CD4-positive, alpha-beta T cell (primary cell): Measurements from ENCODE around the gene NCKIPSD. TPM values are rescaled to one million over a fixed set of nuclear protein-coding genes. Genes with fewer than 3 reads are reported as not detected.

Experiments used
- ATAC-seq: fragments of 200-7000 bp; cut with Tn5 transposase; one replicate; pipeline ENCODE4 v1.10.0; 2022; ENCODE audit warnings: mild to moderate bottlenecking; ENCODE audit not compliant: poor library complexity
- CTCF ChIA-PET: fragments of 350-600 bp; sonication (Branson Sonifier 250); formaldehyde crosslinking; loops from one replicate; lab custom pipeline; 2021; ENCODE audit warnings: antibody characterized with exemption, inconsistent platforms; lab: Charles Lee
- POLR2A ChIA-PET: fragments of 350-600 bp; sonication (Branson Sonifier 250); formaldehyde crosslinking; loops from one replicate; lab custom pipeline; 2021; ENCODE audit warnings: antibody characterized with exemption, inconsistent platforms; lab: Charles Lee
- DNase-seq, 14 experiments: peaks; one replicate each; pipeline ENCODE4 v3.0.0-alpha.2; 2013 to 2020; ENCODE audit warnings: mixed read lengths in 2 of 14
- H3K27ac ChIP-seq, 2 donors: one replicate each; pipeline versions ENCODE4 v1.5.1 to v1.7.0; 2013; ENCODE audit warnings: low read length in 2 of 2, low read depth in 1 of 2, mild to moderate bottlenecking in 1 of 2
- H3K27me3 ChIP-seq, 2 experiments: 1 replicate in 1 of 2; 2 replicates in 1 of 2; pipeline versions ENCODE4 v1.6.1 to v1.7.0; 2013; ENCODE audit warnings: low read length in 2 of 2, control low read depth in 1 of 2, mild to moderate bottlenecking in 1 of 2, moderate library complexity in 1 of 2; ENCODE audit not compliant: insufficient read depth in 2 of 2, control insufficient read depth in 1 of 2
- H3K36me3 ChIP-seq: one replicate; pipeline ENCODE4 v1.6.1; 2013; ENCODE audit warnings: low read length, control low read depth; ENCODE audit not compliant: insufficient read depth
- H3K4me1 ChIP-seq: one replicate; pipeline ENCODE4 v1.6.1; 2013; ENCODE audit warnings: low read length, control low read depth; ENCODE audit not compliant: insufficient read depth
- H3K4me3 ChIP-seq: one replicate; pipeline ENCODE4 v1.5.1; 2013; ENCODE audit warnings: mild to moderate bottlenecking, low read length, moderate library complexity
- H3K9me3 ChIP-seq, 2 experiments: 1 replicate in 1 of 2; 2 replicates in 1 of 2; pipeline versions ENCODE4 v1.6.1 to v1.7.0; 2013; ENCODE audit warnings: low read length in 2 of 2, mild to moderate bottlenecking in 2 of 2, control low read depth in 1 of 2, moderate library complexity in 1 of 2; ENCODE audit not compliant: control insufficient read depth in 1 of 2, insufficient read depth in 1 of 2
- H3K27ac Mint-ChIP-seq: one replicate; pipeline ENCODE4 v1.8.0; 2020; ENCODE audit warnings: mixed read lengths
- H3K27me3 Mint-ChIP-seq: one replicate; pipeline ENCODE4 v1.8.0; 2021; ENCODE audit warnings: mixed read lengths
- H3K36me3 Mint-ChIP-seq: one replicate; pipeline ENCODE4 v1.8.0; 2021; ENCODE audit warnings: low read depth, mixed read lengths
- H3K4me1 Mint-ChIP-seq: one replicate; pipeline ENCODE4 v1.8.0; 2021; ENCODE audit warnings: low read depth, mixed read lengths
- H3K4me3 Mint-ChIP-seq: one replicate; pipeline ENCODE4 v1.8.0; 2020; ENCODE audit warnings: mild to moderate bottlenecking, mixed read lengths
- H3K9me3 Mint-ChIP-seq: one replicate; pipeline ENCODE4 v1.8.0; 2020; ENCODE audit warnings: mixed read lengths
- intact Hi-C, 2 experiments: fragments of 100-400 bp; cut with DNase I in 1 of 2; cut with micrococcal nuclease in 1 of 2; formaldehyde crosslinking; loops; one replicate each; pipeline versions ENCODE4 v1.15.1 to v1.9.0; 2023 to 2025; cut with DNase I, micrococcal nuclease
- total RNA-seq, 174 experiments: library from RNA in 2 of 174; stranded (reverse) in 2 of 174; gene quantifications; one replicate each; pipeline ENCODE4 v1.2.3 and lab custom pipeline; 2021 to 2026
- TF ChIP-seq, protein P1 (sequence below): fragments of 200-600 bp; IDR thresholded peaks from one replicate; pipeline ENCODE4 v1.8.0; 2022; ENCODE audit warnings: antibody characterized with exemption, mild to moderate bottlenecking

Gene NCKIPSD
- total RNA-seq, 2 experiments from 2014 or later, result 9.7 to 10.8 TPM

DNA sequence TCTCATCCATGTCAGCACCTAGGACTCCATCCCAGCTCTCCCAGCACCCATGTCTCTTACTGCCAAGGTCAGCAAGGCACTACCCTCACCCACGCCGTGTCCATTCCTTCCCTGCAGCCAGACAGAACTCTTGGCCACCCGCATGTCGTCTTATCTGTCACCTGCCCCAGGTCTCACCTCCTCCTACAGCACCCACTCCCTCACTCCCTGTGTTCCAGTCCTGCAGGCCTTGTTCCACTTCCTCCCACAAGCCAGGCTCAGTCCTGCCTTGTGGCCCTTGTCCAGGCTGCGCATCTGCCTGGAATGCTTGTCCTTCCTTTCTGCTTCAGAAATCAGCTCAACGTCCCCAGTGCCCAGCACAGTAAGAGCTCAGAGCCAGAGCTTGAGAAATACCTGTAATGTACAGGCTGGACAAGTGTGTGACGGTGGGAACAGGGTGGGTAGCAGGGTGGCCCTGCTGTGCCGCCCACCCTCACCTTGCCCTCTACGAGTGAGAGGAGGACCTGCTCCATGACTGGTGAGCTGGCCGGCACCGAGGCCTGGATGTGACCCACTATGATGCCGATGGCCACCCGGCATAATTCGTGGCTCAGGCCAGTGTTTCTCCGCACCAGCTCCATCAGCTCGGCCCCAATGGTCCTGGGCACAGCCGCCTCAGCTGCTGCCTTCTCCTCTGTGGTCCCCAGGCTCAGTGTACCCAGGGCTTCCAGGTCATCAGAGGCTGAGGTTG, 4.7 kb downstream of the NCKIPSD start:
- POLR2A ChIA-PET, result no interaction called here
- TF ChIP-seq, protein P1, sequence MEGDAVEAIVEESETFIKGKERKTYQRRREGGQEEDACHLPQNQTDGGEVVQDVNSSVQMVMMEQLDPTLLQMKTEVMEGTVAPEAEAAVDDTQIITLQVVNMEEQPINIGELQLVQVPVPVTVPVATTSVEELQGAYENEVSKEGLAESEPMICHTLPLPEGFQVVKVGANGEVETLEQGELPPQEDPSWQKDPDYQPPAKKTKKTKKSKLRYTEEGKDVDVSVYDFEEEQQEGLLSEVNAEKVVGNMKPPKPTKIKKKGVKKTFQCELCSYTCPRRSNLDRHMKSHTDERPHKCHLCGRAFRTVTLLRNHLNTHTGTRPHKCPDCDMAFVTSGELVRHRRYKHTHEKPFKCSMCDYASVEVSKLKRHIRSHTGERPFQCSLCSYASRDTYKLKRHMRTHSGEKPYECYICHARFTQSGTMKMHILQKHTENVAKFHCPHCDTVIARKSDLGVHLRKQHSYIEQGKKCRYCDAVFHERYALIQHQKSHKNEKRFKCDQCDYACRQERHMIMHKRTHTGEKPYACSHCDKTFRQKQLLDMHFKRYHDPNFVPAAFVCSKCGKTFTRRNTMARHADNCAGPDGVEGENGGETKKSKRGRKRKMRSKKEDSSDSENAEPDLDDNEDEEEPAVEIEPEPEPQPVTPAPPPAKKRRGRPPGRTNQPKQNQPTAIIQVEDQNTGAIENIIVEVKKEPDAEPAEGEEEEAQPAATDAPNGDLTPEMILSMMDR, result no peak
- H3K9me3 Mint-ChIP-seq, result no peaks in the 10 kb centered on the region
- ATAC-seq (no peak), DNase-seq (peak in 1 of 14 experiments; percentile 15)
- H3K4me1 ChIP-seq, result peaks cover 31% of the 10 kb centered on the region
- no peaks in the 10 kb centered on the region for H3K9me3 ChIP-seq
- H3K4me3 ChIP-seq, result no peak overlapping the region
- H3K4me3 Mint-ChIP-seq, result peak overlapping the region; percentile 42
- H3K36me3 ChIP-seq, result peaks cover 46% of the 10 kb centered on the region
- H3K27me3 Mint-ChIP-seq, result no peaks in the 10 kb centered on the region
- intact Hi-C loops, result loop anchor here (10.0 kb wide), 2 partner anchors 1166 to 1824 kb away; partner anchors contain the start of genes CACNA2D2 (in 1 of the 2) and ELP6 (in 1 of the 2)
- H3K27ac Mint-ChIP-seq, result no peak overlapping the region
- no peak overlapping the region for H3K27ac ChIP-seq
- peaks cover 43% of the 10 kb centered on the region for H3K4me1 Mint-ChIP-seq
- CTCF ChIA-PET, result no interaction called here
- no peaks in the 10 kb centered on the region for H3K27me3 ChIP-seq
- peaks cover 59% of the 10 kb centered on the region for H3K36me3 Mint-ChIP-seq

DNA sequence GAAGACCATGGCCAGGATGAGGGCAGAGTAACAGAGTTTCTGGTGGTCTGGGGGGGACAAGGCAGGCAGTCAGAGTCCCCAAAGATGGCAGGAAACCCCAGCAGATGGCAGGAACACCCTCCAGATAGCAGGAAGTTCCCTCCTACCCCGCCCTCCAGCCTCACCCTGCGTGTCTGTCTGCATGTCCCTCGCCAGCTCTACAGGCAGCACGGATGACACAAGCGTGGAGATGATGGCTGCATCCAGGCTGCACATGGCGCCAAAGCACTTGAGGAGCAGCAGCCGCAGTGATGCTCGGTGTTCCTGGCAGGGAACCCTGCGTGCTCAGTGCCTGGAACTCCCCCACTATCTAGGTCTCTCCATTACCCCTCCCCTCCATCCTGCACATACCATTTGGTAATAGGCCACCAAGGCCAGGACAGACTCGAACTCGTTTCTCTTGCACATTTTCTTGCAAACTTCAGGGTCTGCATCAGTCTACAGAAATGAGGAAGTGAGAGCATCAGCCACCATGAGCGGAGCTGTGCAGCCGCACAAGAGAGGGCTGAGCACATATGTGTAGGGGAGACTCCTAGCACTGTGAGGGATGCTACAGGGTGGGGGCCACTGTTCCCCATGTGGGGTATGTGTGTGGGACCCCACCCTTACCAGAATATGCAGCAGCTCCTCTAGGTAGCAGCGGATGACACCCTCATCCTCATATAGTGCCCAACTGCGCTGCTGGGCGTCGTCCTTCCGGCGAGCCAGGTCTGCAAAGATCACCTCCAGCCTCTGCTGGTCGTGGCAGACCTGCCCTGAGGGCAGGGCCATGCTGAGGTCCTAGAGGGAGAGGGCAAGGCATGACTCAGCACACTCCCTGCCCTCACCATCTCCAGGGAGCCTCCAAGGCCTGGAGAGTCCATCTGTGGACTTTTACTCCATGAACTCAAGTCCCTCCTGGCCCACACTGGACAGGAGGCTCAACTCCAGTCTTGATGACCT, 6.0 kb downstream of the NCKIPSD start:
- no peak overlapping the region for H3K27ac ChIP-seq
- DNase-seq (no peak), ATAC-seq (no peak)
- Mint-ChIP-seq H3K4me1 (peaks cover 33% of the 10 kb centered on the region), H3K9me3 (no peaks in the 10 kb centered on the region), H3K36me3 (peaks cover 54% of the 10 kb centered on the region), H3K27ac (no peak overlapping the region), H3K27me3 (no peaks in the 10 kb centered on the region), H3K4me3 (no peak overlapping the region)
- ChIA-PET CTCF (no interaction called here), POLR2A (no interaction called here)
- no peaks in the 10 kb centered on the region for H3K9me3 ChIP-seq
- H3K27me3 ChIP-seq, result no peaks in the 10 kb centered on the region
- intact Hi-C loops, result loop anchor here (10.0 kb wide), 2 partner anchors 1165 to 1825 kb away; partner anchors contain the start of genes CACNA2D2 (in 1 of the 2) and ELP6 (in 1 of the 2)
- H3K4me1 ChIP-seq, result peaks cover 22% of the 10 kb centered on the region
- H3K36me3 ChIP-seq, result peaks cover 46% of the 10 kb centered on the region
- no peak overlapping the region for H3K4me3 ChIP-seq
- TF ChIP-seq, protein P1, result no peak

DNA sequence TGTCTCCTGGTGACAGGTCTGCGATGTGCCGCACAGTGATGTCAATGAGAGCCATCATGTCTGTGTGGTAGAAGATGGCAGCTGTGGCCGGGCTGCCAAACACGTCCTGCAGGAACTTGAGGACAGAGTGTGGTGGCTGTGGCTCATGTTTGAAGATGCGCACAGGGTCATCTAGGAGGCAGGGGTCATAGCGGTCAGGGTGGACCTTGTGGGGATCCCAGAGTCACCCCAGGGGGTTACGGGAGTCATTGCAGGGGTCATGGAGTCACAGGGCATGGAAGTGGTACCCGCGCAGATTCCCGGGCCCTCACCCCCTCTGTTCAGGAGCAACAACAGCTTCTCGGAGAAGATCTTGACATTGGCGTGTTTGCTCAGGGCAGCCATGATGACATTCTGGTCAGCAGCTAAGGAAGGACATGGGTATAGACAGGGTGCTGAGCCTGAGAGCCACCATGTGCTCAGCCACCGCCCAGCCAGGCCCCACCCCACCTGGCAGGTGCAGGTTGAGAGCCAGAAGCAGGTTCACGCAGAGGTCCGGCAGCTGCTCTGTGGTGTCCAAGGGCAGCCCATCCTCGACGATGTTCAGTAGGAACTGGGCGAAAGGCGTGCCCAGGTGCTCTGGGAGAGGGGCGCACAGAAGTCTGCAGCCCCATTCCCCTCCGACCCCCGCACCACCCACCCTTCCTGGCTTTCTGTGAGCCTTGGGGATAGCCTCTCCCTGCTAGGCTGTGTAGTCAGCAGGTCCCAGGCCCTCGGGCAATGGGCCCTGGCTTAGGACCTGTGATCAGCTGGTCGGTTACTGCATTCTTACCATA, 6.9 kb downstream of the NCKIPSD start:
- Mint-ChIP-seq H3K9me3 (no peaks in the 10 kb centered on the region), H3K4me1 (peaks cover 25% of the 10 kb centered on the region), H3K27ac (no peak overlapping the region), H3K4me3 (no peak overlapping the region), H3K27me3 (no peaks in the 10 kb centered on the region), H3K36me3 (peaks cover 51% of the 10 kb centered on the region)
- TF ChIP-seq, protein P1, result no peak
- Histone ChIP-seq H3K27ac (no peak overlapping the region), H3K27me3 (no peaks in the 10 kb centered on the region), H3K9me3 (no peaks in the 10 kb centered on the region), H3K36me3 (peaks cover 46% of the 10 kb centered on the region), H3K4me3 (no peak overlapping the region), H3K4me1 (peaks cover 13% of the 10 kb centered on the region)
- ATAC-seq (no peak), DNase-seq (no peak)
- POLR2A ChIA-PET, result no interaction called here
- intact Hi-C loops, result no loop called here
- CTCF ChIA-PET, result no interaction called here
